HG03025 (cell line): ENCODE data around the gene FAP.

Experiments used
- ATAC-seq: cut with Tn5 transposase; IDR thresholded peaks from one replicate; pipeline ENCODE4 v1.9.1; 2021; ENCODE audit warnings: mild to moderate bottlenecking, moderate library complexity; ENCODE audit not compliant: unreplicated experiment, low FRiP score

FAP gene

GRCh38 chr2:162243294-162243693 lies at the start of gene FAP:
Gene FAP, minus strand, starts transcription at chr2:162243445. Its CDS starts 118 bp downstream, at chr2:162243327.
- no peak for ATAC-seq

GRCh38 chr2:162291748-162292147 lies 48.5 kb upstream of the FAP start:
- no peak for ATAC-seq

GRCh38 chr2:162282765-162283425 lies 39.6 kb upstream of the FAP start:
- no peak for ATAC-seq

- ATAC-seq, result no peak
Measured at GRCh38 chr2:162280654-162281053, 37.4 kb upstream of the FAP start.

- ATAC-seq, result no peak
Measured at GRCh38 chr2:162277381-162277780, 34.1 kb upstream of the FAP start.

GRCh38 chr2:162267996-162268395 lies 24.8 kb upstream of the FAP start:
- ATAC-seq, result no peak

- ATAC-seq, result no peak
Measured at GRCh38 chr2:162267496-162267895, 24.3 kb upstream of the FAP start.

- no peak for ATAC-seq
Measured at GRCh38 chr2:162266460-162266760, 23.2 kb upstream of the FAP start.

GRCh38 chr2:162265666-162266459 lies 22.6 kb upstream of the FAP start:
- no peak for ATAC-seq

GRCh38 chr2:162261032-162261945 lies 18.0 kb upstream of the FAP start:
- ATAC-seq, result no peak

- ATAC-seq, result no peak
Measured at GRCh38 chr2:162258686-162259085, 15.4 kb upstream of the FAP start.

- no peak for ATAC-seq
Measured at GRCh38 chr2:162258169-162258568, 14.9 kb upstream of the FAP start.

GRCh38 chr2:162257425-162257824 lies 14.2 kb upstream of the FAP start:
- no peak for ATAC-seq

- no peak for ATAC-seq
Measured at GRCh38 chr2:162256591-162256991, 13.3 kb upstream of the FAP start.

- no peak for ATAC-seq
Measured at GRCh38 chr2:162254236-162254871, 11.1 kb upstream of the FAP start.

GRCh38 chr2:162253435-162253834 lies 10.2 kb upstream of the FAP start:
- no peak for ATAC-seq

GRCh38 chr2:162252153-162252552 lies 8.9 kb upstream of the FAP start:
- no peak for ATAC-seq

- ATAC-seq, result no peak
Measured at GRCh38 chr2:162245781-162246180, 2.5 kb upstream of the FAP start.

GRCh38 chr2:162245061-162245460 lies 1.8 kb upstream of the FAP start:
- ATAC-seq, result no peak

- ATAC-seq, result no peak
Measured at GRCh38 chr2:162244541-162245031, 1.3 kb upstream of the FAP start.

- no peak for ATAC-seq
Measured at GRCh38 chr2:162243715-162244114, 470 bp upstream of the FAP start.
